ENCODE data around the gene CA10.
A peak's percentile ranks its signal among the peaks of the same experiment; 100 is the strongest.

CA10 gene

GRCh38 chr17:51720439-51720838 lies 438.1 kb downstream of the CA10 start:
- H3K4me3 ChIP-seq (ENCODE audit: low read length) = no peak overlapping the region
- no peaks in the 10 kb centered on the region for H3K4me1 ChIP-seq (ENCODE audit: control insufficient read depth, insufficient read depth, low read length)
- H3K9me3 ChIP-seq (ENCODE audit: control insufficient read depth, low read length) = no peaks in the 10 kb centered on the region
- H3K27me3 ChIP-seq (replicated peaks; ENCODE audit: control insufficient read depth, insufficient read depth, low read length) = no peaks in the 10 kb centered on the region
- no peak for DNase-seq (ENCODE audit: low read depth)
- H3K9ac ChIP-seq (ENCODE audit: low read length) = no peak overlapping the region
- H3K36me3 ChIP-seq (ENCODE audit: control insufficient read depth, insufficient read depth, low read length, severe bottlenecking) = no peaks in the 10 kb centered on the region

GRCh38 chr17:51718983-51719382 lies 439.5 kb downstream of the CA10 start:
- Histone ChIP-seq H3K36me3 (ENCODE audit: control insufficient read depth, insufficient read depth, low read length, severe bottlenecking) (no peaks in the 10 kb centered on the region), H3K27me3 (replicated peaks; ENCODE audit: control insufficient read depth, insufficient read depth, low read length) (no peaks in the 10 kb centered on the region), H3K9ac (ENCODE audit: low read length) (no peak overlapping the region), H3K9me3 (ENCODE audit: control insufficient read depth, low read length) (no peaks in the 10 kb centered on the region), H3K4me3 (ENCODE audit: low read length) (no peak overlapping the region), H3K4me1 (ENCODE audit: control insufficient read depth, insufficient read depth, low read length) (no peaks in the 10 kb centered on the region)
- DNase-seq (ENCODE audit: low read depth) = no peak

- no peak for DNase-seq (ENCODE audit: low read depth)
- Histone ChIP-seq H3K4me3 (ENCODE audit: low read length) (no peak overlapping the region), H3K4me1 (ENCODE audit: control insufficient read depth, insufficient read depth, low read length) (peaks cover 22% of the 10 kb centered on the region), H3K9me3 (ENCODE audit: control insufficient read depth, low read length) (no peaks in the 10 kb centered on the region), H3K9ac (ENCODE audit: low read length) (no peak overlapping the region), H3K27me3 (replicated peaks; ENCODE audit: control insufficient read depth, insufficient read depth, low read length) (peaks cover 3% of the 10 kb centered on the region), H3K36me3 (ENCODE audit: control insufficient read depth, insufficient read depth, low read length, severe bottlenecking) (no peaks in the 10 kb centered on the region)
These were observed 446.9 kb downstream of the CA10 start for GRCh38 chr17:51711581-51711980.

- H3K9me3 ChIP-seq (ENCODE audit: control insufficient read depth, low read length) = no peaks in the 10 kb centered on the region
- H3K36me3 ChIP-seq (ENCODE audit: control insufficient read depth, insufficient read depth, low read length, severe bottlenecking) = no peaks in the 10 kb centered on the region
- peaks cover 3% of the 10 kb centered on the region for H3K27me3 ChIP-seq (replicated peaks; ENCODE audit: control insufficient read depth, insufficient read depth, low read length)
- DNase-seq (ENCODE audit: low read depth) = no peak
- H3K4me3 ChIP-seq (ENCODE audit: low read length) = peak overlapping the region; percentile 31
- peak overlapping the region; percentile 53 for H3K9ac ChIP-seq (ENCODE audit: low read length)
- H3K4me1 ChIP-seq (ENCODE audit: control insufficient read depth, insufficient read depth, low read length) = peaks cover 22% of the 10 kb centered on the region
These were observed 447.9 kb downstream of the CA10 start for GRCh38 chr17:51710634-51710979.

- Histone ChIP-seq H3K9ac (ENCODE audit: low read length) (peak overlapping the region; percentile 53), H3K27me3 (replicated peaks; ENCODE audit: control insufficient read depth, insufficient read depth, low read length) (peaks cover 3% of the 10 kb centered on the region), H3K4me1 (ENCODE audit: control insufficient read depth, insufficient read depth, low read length) (peaks cover 22% of the 10 kb centered on the region), H3K9me3 (ENCODE audit: control insufficient read depth, low read length) (no peaks in the 10 kb centered on the region), H3K36me3 (ENCODE audit: control insufficient read depth, insufficient read depth, low read length, severe bottlenecking) (no peaks in the 10 kb centered on the region), H3K4me3 (ENCODE audit: low read length) (peak overlapping the region; percentile 31)
- no peak for DNase-seq (ENCODE audit: low read depth)
These were observed 448.6 kb downstream of the CA10 start for GRCh38 chr17:51709694-51710633.

GRCh38 chr17:51707216-51707615 lies 451.3 kb downstream of the CA10 start:
- no peaks in the 10 kb centered on the region for H3K9me3 ChIP-seq (ENCODE audit: control insufficient read depth, low read length)
- H3K4me1 ChIP-seq (ENCODE audit: control insufficient read depth, insufficient read depth, low read length) = peaks cover 22% of the 10 kb centered on the region
- no peak overlapping the region for H3K9ac ChIP-seq (ENCODE audit: low read length)
- H3K36me3 ChIP-seq (ENCODE audit: control insufficient read depth, insufficient read depth, low read length, severe bottlenecking) = no peaks in the 10 kb centered on the region
- H3K4me3 ChIP-seq (ENCODE audit: low read length) = no peak overlapping the region
- H3K27me3 ChIP-seq (replicated peaks; ENCODE audit: control insufficient read depth, insufficient read depth, low read length) = peaks cover 3% of the 10 kb centered on the region
- no peak for DNase-seq (ENCODE audit: low read depth)

GRCh38 chr17:51706093-51706492 lies 452.4 kb downstream of the CA10 start:
- no peak overlapping the region for H3K9ac ChIP-seq (ENCODE audit: low read length)
- DNase-seq (ENCODE audit: low read depth) = no peak
- peaks cover 3% of the 10 kb centered on the region for H3K27me3 ChIP-seq (replicated peaks; ENCODE audit: control insufficient read depth, insufficient read depth, low read length)
- peaks cover 15% of the 10 kb centered on the region for H3K4me1 ChIP-seq (ENCODE audit: control insufficient read depth, insufficient read depth, low read length)
- no peak overlapping the region for H3K4me3 ChIP-seq (ENCODE audit: low read length)
- H3K9me3 ChIP-seq (ENCODE audit: control insufficient read depth, low read length) = no peaks in the 10 kb centered on the region
- H3K36me3 ChIP-seq (ENCODE audit: control insufficient read depth, insufficient read depth, low read length, severe bottlenecking) = no peaks in the 10 kb centered on the region

GRCh38 chr17:51703361-51704341 lies 454.9 kb downstream of the CA10 start:
- no peaks in the 10 kb centered on the region for H3K4me1 ChIP-seq (ENCODE audit: control insufficient read depth, insufficient read depth, low read length)
- no peaks in the 10 kb centered on the region for H3K36me3 ChIP-seq (ENCODE audit: control insufficient read depth, insufficient read depth, low read length, severe bottlenecking)
- DNase-seq (ENCODE audit: low read depth) = no peak
- H3K4me3 ChIP-seq (ENCODE audit: low read length) = no peak overlapping the region
- peaks cover 3% of the 10 kb centered on the region for H3K27me3 ChIP-seq (replicated peaks; ENCODE audit: control insufficient read depth, insufficient read depth, low read length)
- no peak overlapping the region for H3K9ac ChIP-seq (ENCODE audit: low read length)
- H3K9me3 ChIP-seq (ENCODE audit: control insufficient read depth, low read length) = no peaks in the 10 kb centered on the region

- no peaks in the 10 kb centered on the region for H3K36me3 ChIP-seq (ENCODE audit: control insufficient read depth, insufficient read depth, low read length, severe bottlenecking)
- no peaks in the 10 kb centered on the region for H3K4me1 ChIP-seq (ENCODE audit: control insufficient read depth, insufficient read depth, low read length)
- no peak for DNase-seq (ENCODE audit: low read depth)
- no peak overlapping the region for H3K9ac ChIP-seq (ENCODE audit: low read length)
- H3K27me3 ChIP-seq (replicated peaks; ENCODE audit: control insufficient read depth, insufficient read depth, low read length) = peaks cover 3% of the 10 kb centered on the region
- no peaks in the 10 kb centered on the region for H3K9me3 ChIP-seq (ENCODE audit: control insufficient read depth, low read length)
- H3K4me3 ChIP-seq (ENCODE audit: low read length) = no peak overlapping the region
These were observed 455.6 kb downstream of the CA10 start for GRCh38 chr17:51702963-51703360.

GRCh38 chr17:51701501-51701900 lies 457.0 kb downstream of the CA10 start:
- Histone ChIP-seq H3K36me3 (ENCODE audit: control insufficient read depth, insufficient read depth, low read length, severe bottlenecking) (no peaks in the 10 kb centered on the region), H3K27me3 (replicated peaks; ENCODE audit: control insufficient read depth, insufficient read depth, low read length) (no peaks in the 10 kb centered on the region), H3K9me3 (ENCODE audit: control insufficient read depth, low read length) (no peaks in the 10 kb centered on the region), H3K9ac (ENCODE audit: low read length) (no peak overlapping the region), H3K4me1 (ENCODE audit: control insufficient read depth, insufficient read depth, low read length) (no peaks in the 10 kb centered on the region), H3K4me3 (ENCODE audit: low read length) (no peak overlapping the region)
- no peak for DNase-seq (ENCODE audit: low read depth)
